Hypothalamus (tissue), 51 donors: ENCODE data around the gene FXYD6.

ENCODE experiments used
- DNase-seq, 51 donors: peaks; one replicate each; lab custom pipeline; 2025; lab: John Stamatoyannopoulos, UW

Gene FXYD6

DNA sequence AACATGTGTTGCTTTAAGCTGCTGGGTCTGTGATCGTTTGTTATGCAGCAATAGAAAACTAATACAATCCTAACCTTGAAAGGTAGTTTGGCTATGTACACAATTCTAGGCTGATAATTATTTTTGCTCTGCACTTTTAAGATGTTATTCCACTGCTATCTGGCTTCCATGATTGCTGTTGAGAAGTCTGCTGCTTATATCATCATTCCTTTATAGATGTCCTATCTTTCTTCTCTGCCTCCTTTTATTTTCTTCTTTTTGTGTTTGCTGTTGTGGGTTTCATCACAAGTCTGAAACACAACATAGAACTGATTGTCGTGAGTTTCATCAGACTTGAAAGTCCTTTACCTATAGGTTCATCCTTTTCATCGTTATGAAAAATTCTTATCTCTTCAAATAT, 24.1 kb downstream of the FXYD6 start:
- DNase-seq: no peak

GRCh38 chr11:117851852-117852251, 24.6 kb downstream of the FXYD6 start:
- no peak for DNase-seq

- DNase-seq: no peak
These were observed 25.4 kb downstream of the FXYD6 start for GRCh38 chr11:117851106-117851505.

GRCh38 chr11:117849781-117850414, 26.6 kb downstream of the FXYD6 start:
- no peak for DNase-seq

DNA sequence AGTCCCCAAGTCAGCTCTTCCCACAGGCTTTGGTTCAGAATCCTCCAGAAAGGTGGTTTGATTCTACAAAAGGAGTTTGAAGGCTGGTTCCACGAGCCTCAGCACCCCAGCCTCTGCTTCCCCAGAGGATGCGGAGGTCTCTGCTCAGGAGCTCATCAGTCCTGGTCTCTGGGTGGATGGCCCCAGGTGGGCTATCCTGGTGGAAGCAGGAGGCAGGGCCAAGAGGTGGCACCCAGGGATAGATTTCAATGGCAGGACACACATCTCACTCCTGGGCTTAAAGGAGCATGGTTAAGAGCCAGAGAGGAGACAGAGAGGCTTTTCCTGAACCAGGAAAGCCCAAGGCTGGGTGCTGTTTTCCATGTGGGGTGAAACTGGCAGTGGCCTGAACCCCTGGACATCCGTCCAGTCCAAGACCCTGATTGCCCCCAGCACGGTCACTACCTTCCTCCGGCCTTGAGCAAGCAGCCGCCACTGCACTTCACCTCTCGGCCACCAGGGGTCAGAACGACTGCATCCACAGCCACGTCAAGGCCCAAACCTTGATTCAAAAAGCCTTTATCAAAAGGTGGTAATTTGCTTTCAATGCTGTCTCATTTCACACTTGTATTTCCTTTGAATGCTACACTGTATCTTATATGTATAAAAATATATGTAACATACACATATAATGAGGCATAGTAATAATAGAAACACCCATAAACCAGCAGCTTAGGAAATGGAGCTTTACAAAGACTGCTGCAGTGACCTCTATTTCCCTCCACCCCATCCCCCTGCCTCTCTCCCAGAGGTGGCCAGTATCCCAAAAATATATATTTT, 32.6 kb downstream of the FXYD6 start:
- DNase-seq: peak in 46 of 51 donors; percentile 18 to 88 (median 56)

GRCh38 chr11:117842131-117842941, 34.1 kb downstream of the FXYD6 start:
- peak in 1 of 51 donors; percentile 24 for DNase-seq

DNA sequence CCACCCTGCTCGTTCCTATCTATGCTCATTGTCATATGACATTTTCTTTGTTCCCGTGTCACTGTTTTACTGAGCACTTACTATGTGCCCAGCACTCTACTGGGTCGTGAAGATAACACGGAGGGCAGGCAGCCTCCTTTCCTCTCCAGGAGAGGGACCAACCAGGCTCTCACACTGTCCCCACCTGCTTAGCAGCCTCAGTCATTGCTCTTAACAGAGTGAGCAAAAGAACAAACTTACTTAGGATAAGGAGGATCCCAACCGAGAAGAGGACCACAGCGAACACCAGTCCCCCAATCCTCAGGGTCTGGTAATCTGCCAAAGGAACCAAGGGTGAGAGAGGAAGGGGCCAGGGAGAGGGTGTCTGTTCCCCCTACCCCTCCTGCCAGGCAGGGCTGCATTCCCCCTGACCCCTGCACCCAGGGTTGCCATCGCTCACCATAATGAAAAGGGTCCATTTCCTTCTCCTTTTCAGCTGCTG, 34.9 kb downstream of the FXYD6 start:
- DNase-seq: no peak

DNA sequence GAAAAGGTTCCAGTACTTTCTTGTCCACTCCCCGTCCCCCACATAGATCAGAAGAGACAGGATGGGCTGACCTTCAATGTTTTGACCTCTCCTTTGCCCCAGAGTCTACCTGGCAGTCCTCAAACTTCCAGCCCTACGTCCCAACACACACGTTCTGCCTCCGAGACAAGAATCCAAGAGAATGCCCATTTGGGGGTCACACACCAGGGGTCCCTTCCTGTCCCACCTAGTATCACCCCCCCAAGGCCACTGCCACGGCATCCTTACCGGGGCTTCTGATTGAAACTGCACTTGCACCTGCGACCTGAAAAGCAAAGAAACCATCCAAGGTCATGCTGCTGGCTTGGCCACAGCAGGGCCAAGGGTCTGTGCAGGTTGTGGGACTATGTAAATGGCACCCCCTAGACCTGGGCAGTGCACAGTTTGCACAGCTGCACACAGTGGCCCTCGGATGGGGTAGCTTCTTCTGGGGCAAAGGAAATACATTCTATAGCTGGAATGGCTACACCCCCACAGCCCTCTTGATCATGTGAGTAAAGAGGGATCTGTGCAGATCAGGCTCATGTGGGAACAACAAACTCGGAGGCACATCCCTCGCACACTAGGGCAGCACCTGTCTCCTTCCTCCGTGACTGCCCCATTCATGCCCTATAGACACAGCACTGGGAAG, 35.4 kb downstream of the FXYD6 start:
- no peak for DNase-seq

DNA sequence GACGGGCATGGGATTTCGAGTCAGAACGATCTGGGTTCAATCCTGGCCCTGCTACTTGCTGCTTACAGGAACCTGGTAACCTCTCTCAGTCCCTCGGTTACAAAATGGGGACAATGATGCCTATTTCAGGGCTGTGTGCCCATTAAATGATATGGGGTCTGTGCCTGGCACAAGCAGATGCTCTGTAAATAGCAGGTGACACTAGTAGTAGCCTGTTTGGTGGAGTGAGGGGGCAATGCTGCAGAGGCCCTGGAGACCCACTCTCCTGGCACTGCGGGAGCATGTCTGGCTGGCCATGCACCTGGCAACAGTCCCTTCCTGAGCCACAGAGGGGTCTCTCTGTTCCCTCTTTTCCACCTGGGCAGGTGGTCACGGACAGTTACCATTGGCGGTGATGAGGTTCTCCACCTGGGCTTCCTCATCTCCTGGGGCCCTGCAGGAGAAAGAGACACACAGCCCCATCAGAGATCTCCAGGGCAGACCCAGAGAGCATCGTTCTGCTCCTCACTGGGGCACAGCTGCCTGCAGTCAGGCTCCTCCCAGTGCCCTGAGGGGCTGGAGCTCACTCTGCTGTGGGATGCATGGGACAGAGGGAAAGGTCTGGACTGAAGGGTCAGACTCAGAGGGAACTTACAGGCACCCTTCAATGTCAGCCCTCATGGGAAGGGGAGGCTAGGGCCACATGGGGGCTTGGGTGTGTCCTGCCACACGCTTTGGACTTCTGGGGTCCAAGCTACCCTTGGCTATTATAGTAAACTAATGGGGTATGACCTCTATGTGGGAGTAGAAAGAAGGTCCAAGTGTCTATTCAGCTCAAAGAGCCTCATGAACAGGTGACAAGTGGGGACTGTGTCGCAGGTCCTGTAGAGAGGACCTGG, 36.3 kb downstream of the FXYD6 start:
- DNase-seq: no peak

DNA sequence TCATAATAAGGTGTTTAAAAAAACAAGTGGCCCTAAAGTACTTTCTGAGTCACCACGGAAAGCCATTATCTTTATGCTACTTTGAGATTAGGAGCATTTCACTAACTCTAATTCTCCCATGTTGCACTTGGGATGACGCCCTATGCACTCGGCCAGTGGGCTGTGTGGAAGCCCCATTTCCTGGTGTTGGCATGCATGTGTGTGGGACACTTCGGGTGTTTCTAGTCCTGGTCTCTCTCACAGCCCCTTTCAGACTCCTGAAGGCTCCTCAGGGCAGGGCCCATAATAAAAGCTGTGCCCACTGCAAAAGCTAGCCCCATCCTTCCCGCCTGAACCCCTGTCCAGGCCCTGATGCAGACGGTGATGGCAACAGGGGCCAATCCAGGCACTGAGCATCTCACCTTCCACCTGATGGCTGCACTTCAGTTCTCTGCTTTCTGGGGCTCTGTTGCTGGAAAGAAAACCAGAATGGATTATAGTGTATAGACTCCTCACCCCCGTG, 37.0 kb downstream of the FXYD6 start:
- no peak for DNase-seq

DNA sequence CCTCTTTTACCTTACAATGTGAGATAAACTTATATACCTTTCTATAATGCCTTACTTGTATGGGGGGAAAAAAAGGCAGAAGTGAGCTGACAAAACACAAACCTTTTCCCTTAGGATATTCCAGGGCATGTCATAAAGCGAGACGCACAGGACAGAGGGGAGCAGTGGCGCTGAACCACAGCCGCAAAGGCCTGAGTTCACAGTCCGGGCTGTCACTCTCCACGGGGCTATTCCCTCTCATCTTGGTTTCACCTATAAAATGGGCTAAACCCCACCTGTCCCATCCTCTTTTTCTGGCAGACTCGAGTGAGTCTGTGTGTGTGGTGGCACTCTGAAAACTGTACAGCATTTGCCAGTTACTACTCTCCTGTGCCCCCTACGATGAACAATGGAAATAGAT, 37.6 kb downstream of the FXYD6 start:
- DNase-seq: no peak

- no peak for DNase-seq
These were observed 38.7 kb downstream of the FXYD6 start for GRCh38 chr11:117837791-117838190.

GRCh38 chr11:117837070-117837776, 39.2 kb downstream of the FXYD6 start:
- DNase-seq: no peak

- no peak for DNase-seq
These were observed 40.1 kb downstream of the FXYD6 start for GRCh38 chr11:117836077-117836960.

- no peak for DNase-seq
These were observed 40.9 kb downstream of the FXYD6 start for GRCh38 chr11:117835576-117835975.

DNA sequence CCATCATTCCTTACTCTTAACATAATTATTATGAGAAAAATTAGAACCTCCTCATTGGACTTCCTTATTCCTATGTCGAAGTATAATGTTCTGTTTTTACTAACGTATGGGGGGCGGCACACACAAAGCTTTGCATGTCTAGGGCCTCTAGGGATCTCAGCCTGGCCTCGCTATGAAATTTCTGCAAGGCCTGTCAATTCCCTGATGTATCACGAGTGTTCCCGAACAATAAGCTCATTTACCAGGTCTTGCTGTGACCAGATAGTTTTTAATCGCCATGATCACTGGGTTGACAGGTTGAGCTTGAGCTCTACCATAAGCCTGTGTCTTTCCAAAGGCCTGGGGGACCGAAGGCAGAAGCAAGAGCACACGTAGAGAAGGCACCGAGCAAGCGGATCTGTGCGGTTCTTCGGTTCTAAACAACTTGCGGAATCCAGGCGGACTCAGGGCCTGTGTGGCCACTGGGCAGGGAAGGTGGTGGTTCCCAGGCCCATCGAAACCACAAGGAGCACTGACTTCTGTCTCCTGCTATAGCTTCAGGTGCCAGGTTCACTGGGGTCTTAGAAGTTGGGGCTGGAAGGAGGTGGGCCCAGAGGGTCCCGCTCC, 41.5 kb downstream of the FXYD6 start:
- no peak for DNase-seq

DNA sequence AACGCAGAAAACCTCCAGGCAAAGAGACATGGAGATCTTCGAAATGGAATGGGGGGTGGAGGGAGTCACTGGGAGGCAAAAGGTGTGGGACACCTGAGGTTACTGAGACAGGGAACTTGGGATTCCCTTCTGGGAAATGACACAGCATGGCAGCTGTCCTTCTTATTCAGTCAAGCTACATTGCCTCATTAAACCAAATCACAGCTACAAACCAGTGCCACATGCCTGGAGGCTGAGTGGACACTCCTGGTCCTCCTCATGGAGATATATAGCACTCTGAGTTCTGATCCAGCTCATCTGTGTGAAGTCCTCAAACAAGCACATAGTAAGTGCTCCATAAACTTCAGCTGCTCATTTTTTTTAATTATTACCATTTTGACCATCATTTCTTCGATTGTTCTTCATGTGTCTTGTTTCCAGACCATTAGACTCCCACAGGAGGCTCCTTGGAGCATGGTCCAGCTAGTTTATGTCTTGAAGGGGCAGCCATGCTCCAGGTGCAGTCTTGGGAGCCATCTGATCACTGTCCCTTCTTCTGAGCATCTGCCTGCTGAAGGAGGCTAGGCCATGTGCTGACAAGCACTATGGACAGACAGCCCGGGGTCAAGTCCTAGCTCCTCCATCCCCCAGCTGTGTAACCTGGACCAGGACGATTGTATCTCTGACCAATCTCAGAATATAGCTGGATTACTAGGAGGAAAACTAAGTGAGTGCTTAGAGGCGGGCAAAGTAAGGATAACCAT, 42.2 kb downstream of the FXYD6 start:
- DNase-seq: no peak
